Thoracic aorta (tissue), 2 donors: Measurements from ENCODE around the gene EZH2. TPM values are rescaled to one million over a fixed set of nuclear protein-coding genes. Genes with fewer than 3 reads are reported as not detected.

Source experiments
- ATAC-seq: fragments of 150-250 bp; one replicate; pipeline ENCODE4 v1.8.0; 2017; ENCODE audit warnings: low read depth; ENCODE audit not compliant: insufficient number of reproducible peaks, low FRiP score
- DNase-seq: peaks from one replicate; pipeline ENCODE4 v3.0.0-alpha.2; 2020; ENCODE audit warnings: low spot score
- H3K27ac ChIP-seq, 2 donors: fragments of 200-600 bp; sonication (generic); 1 replicate in 1 of 2; 2 replicates in 1 of 2; pipeline ENCODE4 v1.5.1; 2016; ENCODE audit warnings: mild to moderate bottlenecking in 2 of 2, moderate library complexity in 2 of 2
- H3K27me3 ChIP-seq: fragments of 200-600 bp; sonication (generic); replicated peaks from 2 replicates; pipeline ENCODE4 v1.6.0; 2016; ENCODE audit warnings: mild to moderate bottlenecking; ENCODE audit not compliant: insufficient read depth
- H3K36me3 ChIP-seq: fragments of 200-600 bp; sonication (generic); one replicate; pipeline ENCODE4 v1.5.1; 2016
- H3K4me1 ChIP-seq, 2 donors: fragments of 200-600 bp; sonication (generic); 1 replicate in 1 of 2; 2 replicates in 1 of 2; pipeline versions ENCODE4 v1.5.1 to v1.6.0; 2016; ENCODE audit warnings: low read depth in 2 of 2, mild to moderate bottlenecking in 1 of 2; ENCODE audit not compliant: control insufficient read depth in 1 of 2
- H3K4me3 ChIP-seq: fragments of 200-600 bp; sonication (generic); 2 replicates; pipeline ENCODE4 v1.5.1; 2016; ENCODE audit warnings: mild to moderate bottlenecking
- H3K9me3 ChIP-seq: fragments of 200-600 bp; sonication (generic); 2 replicates; pipeline ENCODE4 v1.5.1; 2016
- CTCF ChIP-seq: fragments of 200-600 bp; sonication (generic); IDR thresholded peaks from one replicate; pipeline ENCODE4 v1.5.1; 2019; ENCODE audit warnings: antibody characterized with exemption
- total RNA-seq, 2 donors: library from RNA; depleted of rRNA; stranded (reverse); fragments of >200 nt; gene quantifications; one replicate each; pipeline versions ENCODE4 v1.1.0 to v1.2.3, GENCODE V29; 2016

The EZH2 gene
- total RNA-seq, 2 donors from 2014 or later: 2.4 TPM; not detected in 1

GRCh38 chr7:148815612-148816011, 68.5 kb downstream of the EZH2 start:
- Histone ChIP-seq H3K9me3 (no peaks in the 10 kb centered on the region), H3K4me3 (no peak overlapping the region), H3K27me3 (no peaks in the 10 kb centered on the region), H3K4me1 (no peaks in the 10 kb centered on the region), H3K27ac (no peak overlapping the region), H3K36me3 (no peaks in the 10 kb centered on the region)
- TF ChIP-seq CTCF: no peak
- ATAC-seq: no peak
- DNase-seq: no peak

GRCh38 chr7:148814922-148815559, 69.0 kb downstream of the EZH2 start:
- H3K9me3 ChIP-seq: no peaks in the 10 kb centered on the region
- no peaks in the 10 kb centered on the region for H3K4me1 ChIP-seq
- no peak overlapping the region for H3K4me3 ChIP-seq
- no peak for TF ChIP-seq CTCF
- DNase-seq (no peak), ATAC-seq (no peak)
- H3K27me3 ChIP-seq: no peaks in the 10 kb centered on the region
- no peaks in the 10 kb centered on the region for H3K36me3 ChIP-seq
- H3K27ac ChIP-seq: no peak overlapping the region

- no peak for TF ChIP-seq CTCF
- no peaks in the 10 kb centered on the region for H3K9me3 ChIP-seq
- H3K36me3 ChIP-seq: no peaks in the 10 kb centered on the region
- no peak overlapping the region for H3K27ac ChIP-seq
- no peak overlapping the region for H3K4me3 ChIP-seq
- ATAC-seq (no peak), DNase-seq (no peak)
- no peaks in the 10 kb centered on the region for H3K27me3 ChIP-seq
- H3K4me1 ChIP-seq: no peaks in the 10 kb centered on the region
Observed at GRCh38 chr7:148813890-148814289, 70.2 kb downstream of the EZH2 start.

- Histone ChIP-seq H3K27ac (no peak overlapping the region), H3K27me3 (no peaks in the 10 kb centered on the region), H3K9me3 (no peaks in the 10 kb centered on the region), H3K4me1 (no peaks in the 10 kb centered on the region), H3K4me3 (no peak overlapping the region), H3K36me3 (no peaks in the 10 kb centered on the region)
- no peak for TF ChIP-seq CTCF
- DNase-seq: no peak
- no peak for ATAC-seq
Observed at GRCh38 chr7:148811892-148812291, 72.2 kb downstream of the EZH2 start.

GRCh38 chr7:148809856-148810255, 74.2 kb downstream of the EZH2 start:
- H3K9me3 ChIP-seq: no peaks in the 10 kb centered on the region
- H3K27me3 ChIP-seq: no peaks in the 10 kb centered on the region
- no peak for TF ChIP-seq CTCF
- DNase-seq (no peak), ATAC-seq (no peak)
- no peak overlapping the region for H3K4me3 ChIP-seq
- H3K4me1 ChIP-seq: no peaks in the 10 kb centered on the region
- no peak overlapping the region for H3K27ac ChIP-seq
- no peaks in the 10 kb centered on the region for H3K36me3 ChIP-seq
